GM23338 (cell line): Measurements from ENCODE around the gene VPS52. TPM values are rescaled to one million over a fixed set of nuclear protein-coding genes. Genes with fewer than 3 reads are reported as not detected.

Source experiments
- ATAC-seq: fragments of 200-7000 bp; cut with Tn5 transposase; 3 replicates; pipeline ENCODE4 v1.9.1; 2020
- DNase-seq: peaks from one replicate; pipeline ENCODE4 v3.0.0-alpha.2; 2015; ENCODE audit warnings: low spot score
- H2AFZ ChIP-seq: fragments of 200-600 bp; sonication (generic); 2 replicates; pipeline ENCODE4 v1.8.0; 2016; ENCODE audit warnings: antibody characterized with exemption, mild to moderate bottlenecking, moderate library complexity
- H3F3A ChIP-seq: fragments of 200-600 bp; sonication (generic); replicated peaks from 2 replicates; pipeline ENCODE4 v1.8.0; 2017; ENCODE audit warnings: antibody characterized with exemption, mixed run types, low read depth
- H3K27ac ChIP-seq: fragments of 200-600 bp; sonication (generic); 2 replicates; pipeline ENCODE4 v1.6.1; 2016; ENCODE audit warnings: low read depth
- H3K27me3 ChIP-seq: fragments of 200-600 bp; sonication (generic); 2 replicates; pipeline ENCODE4 v1.8.0; 2016; ENCODE audit warnings: mild to moderate bottlenecking, mixed run types, moderate library complexity; ENCODE audit not compliant: insufficient read depth
- H3K36me3 ChIP-seq: fragments of 200-600 bp; sonication (generic); 2 replicates; pipeline ENCODE4 v1.8.0; 2016; ENCODE audit warnings: mild to moderate bottlenecking; ENCODE audit not compliant: insufficient read depth
- H3K4me1 ChIP-seq: fragments of 200-600 bp; sonication (generic); 2 replicates; pipeline ENCODE4 v1.8.0; 2016; ENCODE audit warnings: mild to moderate bottlenecking, moderate library complexity; ENCODE audit not compliant: insufficient read depth
- H3K4me2 ChIP-seq: fragments of 200-600 bp; sonication (generic); 2 replicates; pipeline ENCODE4 v1.7.1; 2017; ENCODE audit warnings: mixed run types
- H3K4me3 ChIP-seq: fragments of 200-600 bp; sonication (generic); 2 replicates; pipeline ENCODE4 v1.6.1; 2016; ENCODE audit warnings: mixed run types
- H3K79me2 ChIP-seq: fragments of 200-600 bp; sonication (generic); replicated peaks from 2 replicates; pipeline ENCODE4 v1.8.0; 2017; ENCODE audit warnings: mild to moderate bottlenecking; ENCODE audit not compliant: insufficient read depth
- H3K9me2 ChIP-seq: fragments of 200-600 bp; sonication (generic); 2 replicates; pipeline ENCODE4 v1.8.0; 2017; ENCODE audit not compliant: insufficient read depth
- H4K20me1 ChIP-seq: fragments of 200-600 bp; sonication (generic); replicated peaks from 2 replicates; pipeline ENCODE4 v1.8.0; 2017; ENCODE audit warnings: mild to moderate bottlenecking; ENCODE audit not compliant: insufficient read depth
- H3K27ac Mint-ChIP-seq: 2 replicates; pipeline ENCODE4 v1.8.0; 2020; ENCODE audit warnings: inconsistent platforms, mild to moderate bottlenecking, moderate library complexity, mixed read lengths
- H3K27me3 Mint-ChIP-seq: 3 replicates; pipeline ENCODE4 v1.8.0; 2022; ENCODE audit warnings: low read depth, mild to moderate bottlenecking, moderate library complexity, mixed read lengths, inconsistent platforms; ENCODE audit not compliant: insufficient read depth, poor library complexity
- H3K36me3 Mint-ChIP-seq: 3 replicates; pipeline ENCODE4 v1.8.0; 2021; ENCODE audit warnings: low read depth, mild to moderate bottlenecking, inconsistent platforms, moderate library complexity, mixed read lengths
- H3K4me1 Mint-ChIP-seq: 3 replicates; pipeline ENCODE4 v1.8.0; 2020; ENCODE audit warnings: mild to moderate bottlenecking, inconsistent platforms, mixed read lengths
- H3K4me3 Mint-ChIP-seq: 3 replicates; pipeline ENCODE4 v1.8.0; 2021; ENCODE audit warnings: moderate library complexity, mild to moderate bottlenecking, inconsistent platforms, mixed read lengths
- H3K9me3 Mint-ChIP-seq: 3 replicates; pipeline ENCODE4 v1.8.0; 2020; ENCODE audit warnings: moderate library complexity, mild to moderate bottlenecking, inconsistent platforms, mixed read lengths
- EZH2phosphoT487 ChIP-seq: fragments of 200-600 bp; sonication (generic); IDR thresholded peaks from one replicate; pipeline ENCODE4 v1.8.1; 2018; ENCODE audit warnings: antibody characterized with exemption; ENCODE audit not compliant: unreplicated experiment
- NANOG ChIP-seq: IDR thresholded peaks from 2 replicates; pipeline ENCODE4 v1.6.1; 2016; ENCODE audit warnings: antibody characterized with exemption, borderline replicate concordance
- POLR2AphosphoS5 ChIP-seq: IDR thresholded peaks from 2 replicates; pipeline ENCODE4 v1.6.1; 2016; ENCODE audit warnings: antibody characterized with exemption, low read depth
- REST ChIP-seq: IDR thresholded peaks from one replicate; pipeline ENCODE4 v1.6.1; 2018; ENCODE audit warnings: antibody characterized with exemption; ENCODE audit not compliant: unreplicated experiment
- STAT1 ChIP-seq: IDR thresholded peaks from one replicate; pipeline ENCODE4 v1.6.1; 2016; ENCODE audit warnings: antibody characterized with exemption; ENCODE audit not compliant: unreplicated experiment
- ZNF114 ChIP-seq: fragments of 250-450 bp; sonication (Bioruptor Pico); IDR thresholded peaks from 2 replicates; pipeline ENCODE4 v1.5.0; 2020; ENCODE audit warnings: mild to moderate bottlenecking, moderate library complexity
- ZNF462 ChIP-seq: fragments of 250-450 bp; sonication (Bioruptor Pico); IDR thresholded peaks from 2 replicates; pipeline ENCODE4 v1.5.0; 2020; ENCODE audit warnings: mild to moderate bottlenecking, moderate library complexity
- polyA plus RNA-seq: library from polyadenylated mRNA; unstranded; fragments of >200 nt; fragmentation: Nextera tagmentation; extraction: Ambion mirVana; gene quantifications from 2 replicates; pipeline ENCODE4 v1.2.1, GENCODE V29; 2016
- total RNA-seq: library from RNA; depleted of rRNA; stranded (reverse); fragments of >200 nt; shearing (Covaris generic); gene quantifications from 2 replicates; pipeline ENCODE4 v1.2.3, GENCODE V29; 2014

VPS52 gene
- total and polyA plus RNA-seq, 2 experiments from 2014 or later: 27.9 to 31.1 TPM

- peaks cover 11% of the 10 kb centered on the region; the same call in 1 of the 2 replicates for H3K36me3 ChIP-seq
- Mint-ChIP-seq H3K27ac (peak overlapping the region; percentile 70; the same call in 1 of the 2 replicates), H3K4me3 (peak overlapping the region; percentile 100), H3K36me3 (peaks cover 26% of the 10 kb centered on the region), H3K9me3 (no peaks in the 10 kb centered on the region; the same call in 1 of the 3 replicates), H3K4me1 (peaks cover 59% of the 10 kb centered on the region), H3K27me3 (peaks cover 41% of the 10 kb centered on the region)
- H3K4me1 ChIP-seq: peaks cover 28% of the 10 kb centered on the region
- no peak for ATAC-seq
- peak overlapping the region; percentile 96 for H3K4me2 ChIP-seq
- H3K27me3 ChIP-seq: peaks cover 32% of the 10 kb centered on the region
- H3K79me2 ChIP-seq: peaks cover 23% of the 10 kb centered on the region
- peak overlapping the region; percentile 98 for H3K4me3 ChIP-seq
- no peaks in the 10 kb centered on the region for H3K9me2 ChIP-seq
- H4K20me1 ChIP-seq: peaks cover 18% of the 10 kb centered on the region
- peaks cover 31% of the 10 kb centered on the region for H3F3A ChIP-seq
- DNase-seq: no peak
- TF ChIP-seq ZNF114 (CRISPR knock-in tag): no peak
- TF ChIP-seq EZH2phosphoT487: no peak
- TF ChIP-seq POLR2AphosphoS5: no peak
- no peak for TF ChIP-seq ZNF462 (CRISPR knock-in tag)
- no peak for TF ChIP-seq REST
- TF ChIP-seq NANOG: no peak
- TF ChIP-seq STAT1: no peak
- no peak overlapping the region for H2AFZ ChIP-seq
- H3K27ac ChIP-seq: no peak overlapping the region
Measured at GRCh38 chr6:33203443-33204164, 68.1 kb downstream of the VPS52 start.
